Daoy (cell line): ENCODE measurements around the gene ST8SIA3. TPM values are rescaled to one million over a fixed set of nuclear protein-coding genes. Genes with fewer than 3 reads are reported as not detected.
"Not testable (repeated sequence)": the region's sequence is repeated elsewhere in the genome, so short reads cannot be mapped to it uniquely, and the experiment has no call there.

ENCODE experiments used
- DNase-seq: peaks from one replicate; pipeline ENCODE4 v3.0.0-alpha.2; 2015; ENCODE audit warnings: low read depth
- total RNA-seq: library from RNA; depleted of rRNA; stranded (reverse); fragments of >200 nt; shearing (Covaris generic); gene quantifications from 2 replicates; pipeline ENCODE4 v1.2.3, GENCODE V29; 2014; rRNA removed

ST8SIA3 gene
- total RNA-seq, 1 experiment from 2014 or later, result not detected

- no peak for DNase-seq
These were observed 12.1 kb downstream of the ST8SIA3 start for GRCh38 chr18:57364460-57364859.

GRCh38 chr18:57366528-57367081 is 14.2 kb downstream of the ST8SIA3 start:
- no peak for DNase-seq

GRCh38 chr18:57372444-57372843 is 20.1 kb downstream of the ST8SIA3 start:
- no peak for DNase-seq

GRCh38 chr18:57373017-57373416 is 20.7 kb downstream of the ST8SIA3 start:
- DNase-seq, result no peak

DNA sequence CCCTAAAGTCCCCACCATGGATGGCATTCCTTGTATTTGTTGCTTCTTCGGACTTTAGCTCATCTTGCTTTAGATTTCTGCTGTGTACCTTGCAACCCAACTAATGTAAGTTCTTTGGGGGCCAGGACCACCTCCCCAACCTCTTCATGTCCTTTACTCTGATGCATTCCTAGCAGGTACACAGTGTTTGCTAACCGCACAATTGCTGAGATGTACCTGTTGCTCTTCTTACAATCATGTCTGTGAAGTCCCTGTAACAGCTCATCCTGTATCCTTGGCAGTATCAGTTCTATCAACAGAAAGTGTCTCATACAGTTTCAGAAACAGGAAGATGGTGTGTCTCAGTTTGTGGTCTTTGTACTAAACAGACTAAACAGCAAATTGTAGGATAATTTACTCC is 24.1 kb downstream of the ST8SIA3 start:
- no peak for DNase-seq

GRCh38 chr18:57389271-57389670 is 36.9 kb downstream of the ST8SIA3 start:
- peak; percentile 37 for DNase-seq

DNA sequence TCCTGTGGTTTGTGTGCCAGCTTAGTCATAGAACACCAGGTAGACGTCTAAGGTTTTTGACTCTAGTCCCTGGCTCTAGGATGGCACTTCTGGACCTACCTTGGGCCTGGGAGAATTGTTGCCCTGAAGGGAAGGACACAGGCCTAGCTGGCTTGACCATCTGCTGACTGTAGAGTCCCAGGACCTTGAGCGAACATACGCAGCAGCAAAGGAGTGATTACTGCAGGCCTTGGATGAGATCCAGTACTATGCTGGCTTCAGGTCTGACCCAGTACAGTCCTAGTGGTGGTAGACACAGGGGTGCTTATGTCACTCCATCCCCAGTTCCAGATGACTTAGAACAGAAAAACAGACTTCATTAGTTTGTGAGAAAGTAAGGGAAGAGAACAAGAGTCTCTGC is 37.7 kb downstream of the ST8SIA3 start:
- no peak for DNase-seq

- DNase-seq, result not testable (repeated sequence)
These were observed 42.4 kb downstream of the ST8SIA3 start for GRCh38 chr18:57394749-57395148.

- peak; percentile 21 for DNase-seq
These were observed 44.5 kb downstream of the ST8SIA3 start for GRCh38 chr18:57396831-57397230.

DNA sequence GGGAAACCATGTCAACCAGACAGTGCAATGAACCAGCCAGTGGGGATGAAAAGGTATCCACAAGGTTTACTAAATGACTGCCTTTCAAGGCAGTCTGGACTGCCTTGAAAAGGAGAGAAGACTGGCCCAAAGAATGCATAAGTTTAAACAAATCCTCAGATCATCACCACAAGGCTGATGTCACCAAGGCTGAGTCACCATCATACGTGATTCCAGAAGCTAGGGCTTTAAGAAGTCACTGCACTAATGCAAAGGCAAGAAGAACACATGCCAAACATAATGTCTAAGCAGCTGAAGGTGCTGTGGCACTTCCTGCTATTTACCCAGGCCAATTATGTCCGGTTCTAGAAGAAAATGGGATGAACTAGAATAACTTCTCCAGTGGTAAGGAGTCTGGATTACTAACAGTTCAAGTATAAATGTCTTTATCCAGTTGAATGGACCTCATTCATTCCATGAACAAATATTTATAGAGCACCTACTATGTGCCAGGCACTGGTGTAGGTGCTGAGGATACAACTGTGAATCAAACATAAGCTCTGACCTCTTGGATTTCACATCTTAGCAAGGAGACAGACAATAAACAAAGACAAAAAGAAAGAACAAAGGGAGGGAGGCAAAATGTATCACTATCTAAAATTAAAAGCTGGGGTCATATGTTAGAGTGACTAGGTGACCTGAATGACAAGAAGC is 45.2 kb downstream of the ST8SIA3 start:
- peak; percentile 88 for DNase-seq

DNA sequence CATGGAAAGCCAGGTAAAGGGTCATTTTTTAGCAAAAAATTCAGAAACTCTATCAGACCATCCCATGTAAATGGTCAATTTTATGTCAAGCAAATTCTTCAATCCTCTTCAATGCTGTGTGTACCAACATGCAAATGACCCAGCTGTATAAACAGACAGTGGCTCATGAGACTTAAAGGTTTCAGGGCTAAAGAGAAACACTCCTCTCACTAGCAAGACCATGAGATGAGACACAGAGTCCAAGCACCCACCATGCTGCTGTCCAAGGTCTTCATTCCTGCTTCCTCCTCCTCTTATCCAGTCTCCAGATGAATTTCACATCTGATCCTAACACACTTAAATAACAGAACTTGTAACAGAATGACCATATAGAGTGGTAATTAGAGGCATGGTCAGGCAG is 52.0 kb downstream of the ST8SIA3 start:
- no peak for DNase-seq

GRCh38 chr18:57409650-57410049 is 57.3 kb downstream of the ST8SIA3 start:
- DNase-seq, result no peak

- DNase-seq, result no peak
These were observed 58.4 kb downstream of the ST8SIA3 start for GRCh38 chr18:57410749-57411148.

GRCh38 chr18:57416542-57416941 is 64.2 kb downstream of the ST8SIA3 start:
- no peak for DNase-seq

Other genes starting within 250 kb of the ST8SIA3 start
- gene BOD1L2, start 205.5 kb upstream of the ST8SIA3 start, total RNA-seq, result not detected in 2 replicates
- 1.1 and 1.2 TPM in 2 replicates for gene ONECUT2, start 82.8 kb downstream of the ST8SIA3 start, total RNA-seq
- 18.4 and 30.3 TPM in 2 replicates for gene FECH, start 234.1 kb downstream of the ST8SIA3 start, total RNA-seq